Measurements from ENCODE around the gene CFAP54.

DNA sequence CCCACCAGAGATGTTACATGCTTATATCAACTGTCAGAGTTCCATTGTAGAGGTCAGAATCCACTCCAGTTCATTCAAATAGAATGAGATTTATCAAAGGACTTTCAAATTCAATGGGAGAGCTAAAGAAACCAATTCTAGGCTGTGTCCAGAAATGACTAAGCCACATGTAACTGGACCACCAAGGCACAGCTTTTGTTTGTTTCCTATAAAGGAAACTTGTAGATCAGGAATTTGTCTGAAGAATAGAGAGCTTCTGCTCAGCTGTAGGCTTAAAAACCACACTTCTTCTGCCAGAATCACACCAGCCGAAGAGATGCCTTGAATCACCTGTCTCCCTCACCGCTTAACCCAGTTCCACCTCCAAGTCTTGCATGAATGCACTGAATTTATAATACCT lies 283.7 kb downstream of the CFAP54 start:
- TF ChIP-seq GATA2 (IDR thresholded peaks at IDR 0.05; ENCODE audit: low read depth, low read length) = no peak
- TF ChIP-seq GATA3 (IDR thresholded peaks at IDR 0.05; ENCODE audit: low read depth, low read length) = no peak

Measured in SH-SY5Y (cell line).